Panc1 (cell line): ENCODE data around the gene ATXN7L2. TPM values are rescaled to one million over a fixed set of nuclear protein-coding genes. Genes with fewer than 3 reads are reported as not detected.

Source experiments
- ATAC-seq: fragments of 200-7000 bp; cut with Tn5 transposase; 2 replicates; pipeline ENCODE4 v1.9.1; 2020; ENCODE audit warnings: mild to moderate bottlenecking, moderate library complexity
- BruUV-seq: library from RNA; stranded (reverse); fragments of 400-500 nt; replicated peaks from 2 replicates; lab custom pipeline; 2021; lab: Mats Ljungman, UMichigan
- CTCF ChIA-PET: fragments of 300-600 bp; sonication (Branson Sonifier 250); formaldehyde crosslinking; loops from one replicate; lab custom pipeline; 2022; ENCODE audit warnings: antibody characterized with exemption; lab: Charles Lee
- POLR2A ChIA-PET: fragments of 300-600 bp; sonication (Branson Sonifier 250); formaldehyde crosslinking; loops from one replicate; lab custom pipeline; 2022; ENCODE audit warnings: antibody characterized with exemption; lab: Charles Lee
- DNase-seq: peaks from one replicate; pipeline ENCODE4 v3.0.0-alpha.2; 2010; ENCODE audit warnings: low read depth, low spot score
- H3K27ac ChIP-seq: 2 replicates; pipeline ENCODE4 v1.5.1; 2011; ENCODE audit warnings: mild to moderate bottlenecking, low read length, inconsistent platforms
- H3K27me3 ChIP-seq: fragments of 200-500 bp; sonication (Bioruptor generic); 2 replicates; pipeline ENCODE4 v1.6.0; 2014; ENCODE audit warnings: low read length, inconsistent platforms; ENCODE audit not compliant: control insufficient read depth, insufficient read depth
- H3K36me3 ChIP-seq: fragments of 200-500 bp; sonication (Bioruptor generic); 2 replicates; pipeline ENCODE4 v1.5.1; 2014; ENCODE audit warnings: inconsistent platforms, mild to moderate bottlenecking, low read length, moderate library complexity; ENCODE audit not compliant: control insufficient read depth, insufficient read depth
- H3K4me1 ChIP-seq: 2 replicates; pipeline ENCODE4 v1.5.1; 2011; ENCODE audit warnings: inconsistent platforms, mild to moderate bottlenecking, low read length, moderate library complexity; ENCODE audit not compliant: control insufficient read depth, insufficient read depth
- H3K4me3 ChIP-seq, 2 experiments: 2 replicates each; pipeline ENCODE4 v1.5.1; 2011 to 2012; ENCODE audit warnings: low read depth in 2 of 2, low read length in 2 of 2, mild to moderate bottlenecking in 2 of 2, inconsistent platforms in 1 of 2, moderate library complexity in 1 of 2
- H3K9me3 ChIP-seq: fragments of 200-500 bp; sonication (Bioruptor generic); 2 replicates; pipeline ENCODE4 v1.5.1; 2014; ENCODE audit warnings: low read depth, mild to moderate bottlenecking, inconsistent platforms, low read length, moderate library complexity; ENCODE audit not compliant: control insufficient read depth, insufficient read depth
- CTCF ChIP-seq: fragments of 450-650 bp; IDR thresholded peaks from 2 replicates; pipeline ENCODE4 v1.5.1; 2017; ENCODE audit warnings: mild to moderate bottlenecking
- POLR2AphosphoS5 ChIP-seq: IDR thresholded peaks from 2 replicates; pipeline ENCODE4 v1.6.1; 2012; ENCODE audit warnings: mild to moderate bottlenecking, low read depth, low read length, moderate library complexity
- REST ChIP-seq, 2 experiments: IDR thresholded peaks; 2 replicates each; pipeline ENCODE4 v1.6.1; 2011 to 2012; ENCODE audit warnings: low read depth in 2 of 2, control low read depth in 1 of 2, low read length in 1 of 2, mild to moderate bottlenecking in 1 of 2, moderate library complexity in 1 of 2; ENCODE audit not compliant: insufficient read depth in 1 of 2
- SIN3A ChIP-seq: IDR thresholded peaks from 2 replicates; pipeline ENCODE4 v1.6.1; 2012; ENCODE audit warnings: low read depth, mild to moderate bottlenecking, low read length, moderate library complexity, borderline replicate concordance; ENCODE audit not compliant: insufficient read depth
- TCF7L2 ChIP-seq: IDR thresholded peaks from 2 replicates; pipeline ENCODE4 v1.6.1; 2011; ENCODE audit warnings: mild to moderate bottlenecking, low read depth, low read length, inconsistent platforms
- in situ Hi-C: cut with HindIII; loops from 2 replicates; pipeline ENCODE4 v1.10.0; 2016; ENCODE audit warnings: low sequenced_read_pairs, low pct_unique_long_range_greater_than_20kb
- intact Hi-C: fragments of 100-400 bp; cut with micrococcal nuclease; formaldehyde crosslinking; loops from one replicate; pipeline ENCODE4 v1.10.0; 2022; ENCODE audit not compliant: unreplicated experiment
- total RNA-seq: library from RNA; stranded (reverse); gene quantifications from one replicate; pipeline ENCODE4 v1.2.1, GENCODE V29; 2021; ENCODE audit not compliant: unreplicated experiment

Gene ATXN7L2
- total RNA-seq, 1 experiment from 2014 or later, result 4.9 TPM

- DNase-seq, result no peak
- no peaks in the 10 kb centered on the region for H3K9me3 ChIP-seq
- ATAC-seq, result no peak
- no peak overlapping the region for H3K4me3 ChIP-seq
- H3K4me1 ChIP-seq, result no peaks in the 10 kb centered on the region
- no peaks in the 10 kb centered on the region for H3K36me3 ChIP-seq
- intact Hi-C loops (no loop called here), in situ Hi-C loops (no loop called here)
- ChIA-PET POLR2A (interaction anchor here (0.6 kb wide), 1 partner anchor 28 kb away, joined by 9 read pairs; no protein-coding TSS in a partner anchor), CTCF (interaction anchor here (0.7 to 2.0 kb wide), 2 partner anchors 19 to 208 kb away, joined by 4 to 7 read pairs; no protein-coding TSS in a partner anchor)
- no peaks in the 10 kb centered on the region for H3K27me3 ChIP-seq
- no TSS peak for BruUV-seq
- TF ChIP-seq SIN3A (no peak), CTCF (no peak), TCF7L2 (no peak), POLR2AphosphoS5 (no peak), REST (IDR thresholded peaks at IDR 0.05; ENCODE audit: insufficient read depth in 1 of 2, low read depth in 2 of 2, low read length in 1 of 2) (no peak)
- no peak overlapping the region for H3K27ac ChIP-seq
These were observed 29.5 kb downstream of the ATXN7L2 start for GRCh38 chr1:109513110-109513710.

GRCh38 chr1:109514846-109515245 is 31.1 kb downstream of the ATXN7L2 start:
- Histone ChIP-seq H3K4me3 (no peak overlapping the region), H3K4me1 (no peaks in the 10 kb centered on the region), H3K9me3 (no peaks in the 10 kb centered on the region), H3K27ac (no peak overlapping the region), H3K27me3 (no peaks in the 10 kb centered on the region), H3K36me3 (no peaks in the 10 kb centered on the region)
- ChIA-PET POLR2A (interaction anchor here (0.5 to 0.6 kb wide), 2 partner anchors 53 to 556 kb away, joined by 3 to 9 read pairs; no protein-coding TSS in a partner anchor), CTCF (no interaction called here)
- no peak for TF ChIP-seq REST (IDR thresholded peaks at IDR 0.05; ENCODE audit: insufficient read depth in 1 of 2, low read depth in 2 of 2, low read length in 1 of 2)
- no peak for TF ChIP-seq TCF7L2
- TF ChIP-seq SIN3A, result no peak
- no peak for DNase-seq
- no TSS peak for BruUV-seq
- in situ Hi-C loops (no loop called here), intact Hi-C loops (no loop called here)
- no peak for ATAC-seq
